NT2/D1 (cell line): ENCODE results near the gene MOB3B.

ENCODE experiments used
- SUZ12 ChIP-seq: IDR thresholded peaks from 2 replicates; pipeline ENCODE4 v1.6.1; 2011; ENCODE audit not compliant: insufficient read length, insufficient read depth; ENCODE audit errors: extremely low read depth
- YY1 ChIP-seq: IDR thresholded peaks from 2 replicates; pipeline ENCODE4 v1.6.1; 2011; ENCODE audit not compliant: insufficient read length, insufficient read depth
- ZNF274 ChIP-seq: IDR thresholded peaks from 2 replicates; pipeline ENCODE4 v1.6.1; 2011; ENCODE audit warnings: mild to moderate bottlenecking, low read depth, low read length

- TF ChIP-seq YY1 (no peak), SUZ12 (no peak), ZNF274 (no peak)
Measured at GRCh38 chr9:27432308-27432707, 97.3 kb downstream of the MOB3B start.
